HCT116 (cell line): ENCODE results near the gene KLF2. TPM values are rescaled to one million over a fixed set of nuclear protein-coding genes. Genes with fewer than 3 reads are reported as not detected.

Experiments
- ATAC-seq: fragments of 200-7000 bp; cut with Tn5 transposase; 2 replicates; pipeline ENCODE4 v1.9.1; 2020; ENCODE audit warnings: mild to moderate bottlenecking, moderate library complexity
- BruUV-seq: library from RNA; stranded (reverse); fragments of 400-500 nt; replicated peaks from 2 replicates; lab custom pipeline; 2021; lab: Mats Ljungman, UMichigan
- CTCF ChIA-PET: fragments of 300-600 bp; sonication (Branson Sonifier 250); formaldehyde crosslinking; loops from one replicate; lab custom pipeline; 2021; ENCODE audit warnings: antibody characterized with exemption; lab: Charles Lee
- POLR2A ChIA-PET: fragments of 300-600, 350-600 bp; sonication (Branson Sonifier 250); formaldehyde crosslinking; loops from one replicate; lab custom pipeline; 2021; ENCODE audit warnings: antibody characterized with exemption; lab: Charles Lee
- RAD21 ChIA-PET, 2 experiments: fragments of 300-600 bp; sonication (Branson Sonifier 250); formaldehyde crosslinking; loops; one replicate each; lab custom pipeline; 2023; ENCODE audit warnings: low total read pairs in 2 of 2; ENCODE audit not compliant: uncharacterized antibody in 2 of 2, unreplicated experiment in 2 of 2, low non-redundant PET in 1 of 2; lab: Charles Lee
- DNase-seq: peaks from one replicate; pipeline ENCODE4 v3.0.0-alpha.2; 2010; ENCODE audit warnings: low read depth, low spot score
- H2AFZ ChIP-seq: fragments of 200-600 bp; shearing (Covaris generic), sonication (generic); 2 replicates; pipeline ENCODE4 v1.6.1; 2017; ENCODE audit warnings: low read depth, mixed run types, mixed read lengths, antibody characterized with exemption, low read length; ENCODE audit not compliant: poor library complexity, severe bottlenecking
- H3K27ac ChIP-seq: 2 replicates; pipeline ENCODE4 v1.5.1; 2012; ENCODE audit warnings: low read depth, low read length
- H3K27me3 ChIP-seq: fragments of 200-600 bp; sonication (generic); 2 replicates; pipeline ENCODE4 v1.6.1; 2016; ENCODE audit warnings: mixed run types, low read length, mixed read lengths; ENCODE audit not compliant: insufficient read depth
- H3K36me3 ChIP-seq, 2 experiments: fragments of 200-500 bp in 1 of 2; fragments of 200-600 bp in 1 of 2; sonication (Bioruptor generic) in 1 of 2; sonication (generic) in 1 of 2; 2 replicates each; pipeline versions ENCODE4 v1.5.1 to v1.6.1; 2014 to 2016; ENCODE audit warnings: low read length in 2 of 2, inconsistent platforms in 1 of 2, mixed read lengths in 1 of 2, mixed run types in 1 of 2; ENCODE audit not compliant: insufficient read depth in 2 of 2, control insufficient read depth in 1 of 2
- H3K4me1 ChIP-seq, 2 experiments: fragments of 200-600 bp in 1 of 2; sonication (generic) in 1 of 2; 2 replicates each; pipeline versions ENCODE4 v1.5.1 to v1.6.1; 2012 to 2017; ENCODE audit warnings: low read length in 2 of 2, inconsistent platforms in 1 of 2, mild to moderate bottlenecking in 1 of 2, mixed read lengths in 1 of 2, mixed run types in 1 of 2, moderate library complexity in 1 of 2; ENCODE audit not compliant: insufficient read depth in 2 of 2, control insufficient read depth in 1 of 2
- H3K4me2 ChIP-seq: fragments of 200-600 bp; sonication (generic); 2 replicates; pipeline ENCODE4 v1.6.1; 2017; ENCODE audit warnings: mixed run types, low read length, mixed read lengths
- H3K4me3 ChIP-seq, 2 experiments: fragments of 200-600 bp in 1 of 2; sonication (generic) in 1 of 2; replicated peaks in 1 of 2; 2 replicates each; pipeline ENCODE4 v1.5.1; 2011 to 2016; ENCODE audit warnings: low read length in 2 of 2, control low read depth in 1 of 2, low read depth in 1 of 2, mild to moderate bottlenecking in 1 of 2, mixed read lengths in 1 of 2, mixed run types in 1 of 2
- H3K79me2 ChIP-seq: fragments of 200-600 bp; sonication (generic); 2 replicates; pipeline ENCODE4 v1.6.1; 2017; ENCODE audit warnings: mild to moderate bottlenecking, mixed run types, low read length, moderate library complexity, mixed read lengths; ENCODE audit not compliant: insufficient read depth
- H3K9ac ChIP-seq: fragments of 200-600 bp; sonication (generic); 2 replicates; pipeline ENCODE4 v1.6.1; 2016; ENCODE audit warnings: low read length, mixed read lengths
- H3K9me2 ChIP-seq: fragments of 200-600 bp; sonication (generic), shearing (Covaris generic); 2 replicates; pipeline ENCODE4 v1.6.1; 2017; ENCODE audit warnings: mixed run types, mild to moderate bottlenecking, moderate library complexity; ENCODE audit not compliant: insufficient read depth
- H3K9me3 ChIP-seq, 2 experiments: fragments of 200-500 bp in 1 of 2; fragments of 200-600 bp in 1 of 2; sonication (Bioruptor generic) in 1 of 2; sonication (generic) in 1 of 2; 2 replicates each; pipeline ENCODE4 v1.6.1; 2014 to 2017; ENCODE audit warnings: low read length in 2 of 2, mixed read lengths in 2 of 2, inconsistent platforms in 1 of 2, low read depth in 1 of 2, mild to moderate bottlenecking in 1 of 2, mixed run types in 1 of 2, moderate library complexity in 1 of 2; ENCODE audit not compliant: control insufficient read depth in 1 of 2, insufficient read depth in 1 of 2
- H4K20me1 ChIP-seq: fragments of 200-600 bp; sonication (generic), shearing (Covaris generic); 2 replicates; pipeline ENCODE4 v1.6.1; 2017; ENCODE audit warnings: mixed run types, mild to moderate bottlenecking, moderate library complexity; ENCODE audit not compliant: insufficient read depth
- ATF3 ChIP-seq: IDR thresholded peaks from 2 replicates; pipeline ENCODE4 v1.6.1; 2012
- CBX3 ChIP-seq: IDR thresholded peaks from 2 replicates; pipeline ENCODE4 v1.6.1; 2012; ENCODE audit warnings: low read depth
- CEBPB ChIP-seq: IDR thresholded peaks from 2 replicates; pipeline ENCODE4 v1.6.1; 2012; ENCODE audit warnings: low read depth
- CTCF ChIP-seq, 3 experiments: fragments of 200-600 bp in 1 of 3; sonication (generic) in 1 of 3; IDR thresholded peaks in 2 of 3; conservative IDR thresholded peaks in 1 of 3; 2 replicates each; pipeline ENCODE4 v1.5.1; 2012 to 2017; ENCODE audit warnings: low read depth in 2 of 3, low read length in 2 of 3, antibody characterized with exemption in 1 of 3, borderline replicate concordance in 1 of 3, control low read depth in 1 of 3, mild to moderate bottlenecking in 1 of 3, mixed read lengths in 1 of 3, mixed run types in 1 of 3, moderate library complexity in 1 of 3; ENCODE audit not compliant: insufficient read depth in 1 of 3
- EGR1 ChIP-seq: IDR thresholded peaks from 2 replicates; pipeline ENCODE4 v1.6.1; 2012; ENCODE audit warnings: low read depth
- ELF1 ChIP-seq: IDR thresholded peaks from 2 replicates; pipeline ENCODE4 v1.6.1; 2012; ENCODE audit warnings: low read depth, borderline replicate concordance
- EZH2phosphoT487 ChIP-seq: fragments of 200-600 bp; IDR thresholded peaks from 2 replicates; pipeline ENCODE4 v1.6.1; 2018; ENCODE audit warnings: antibody characterized with exemption, borderline replicate concordance
- FOSL1 ChIP-seq: IDR thresholded peaks from 2 replicates; pipeline ENCODE4 v1.6.1; 2012; ENCODE audit warnings: low read depth
- JUND ChIP-seq: IDR thresholded peaks from 2 replicates; pipeline ENCODE4 v1.6.1; 2012
- MAX ChIP-seq: IDR thresholded peaks from 2 replicates; pipeline ENCODE4 v1.6.1; 2012
- POLR2A ChIP-seq: IDR thresholded peaks from 2 replicates; pipeline ENCODE4 v1.7.0; 2011; ENCODE audit warnings: borderline replicate concordance; ENCODE audit not compliant: insufficient read depth, insufficient read length; ENCODE audit errors: extremely low read depth
- POLR2AphosphoS5 ChIP-seq: IDR thresholded peaks from 2 replicates; pipeline ENCODE4 v1.6.1; 2011; ENCODE audit warnings: mild to moderate bottlenecking, low read depth, low read length, moderate library complexity
- REST ChIP-seq: IDR thresholded peaks from 2 replicates; pipeline ENCODE4 v1.6.1; 2012; ENCODE audit warnings: low read depth
- SIN3A ChIP-seq: IDR thresholded peaks from 2 replicates; pipeline ENCODE4 v1.6.1; 2012; ENCODE audit warnings: low read depth
- SP1 ChIP-seq: IDR thresholded peaks from 2 replicates; pipeline ENCODE4 v1.6.1; 2012; ENCODE audit warnings: low read depth
- TCF7L2 ChIP-seq: IDR thresholded peaks from 2 replicates; pipeline ENCODE4 v1.7.0; 2011; ENCODE audit warnings: borderline replicate concordance, inconsistent platforms; ENCODE audit not compliant: insufficient read depth, insufficient read length; ENCODE audit errors: extremely low read depth
- YY1 ChIP-seq: IDR thresholded peaks from 2 replicates; pipeline ENCODE4 v1.6.1; 2011; ENCODE audit warnings: low read length, low read depth, moderate library complexity, mild to moderate bottlenecking; ENCODE audit not compliant: insufficient replicate concordance; ENCODE audit errors: extremely low read depth
- ZBTB33 ChIP-seq: IDR thresholded peaks from 2 replicates; pipeline ENCODE4 v1.6.1; 2011; ENCODE audit warnings: mild to moderate bottlenecking, low read length, moderate library complexity; ENCODE audit not compliant: insufficient replicate concordance; ENCODE audit errors: extremely low read depth
- ZFX ChIP-seq: fragments of 450-650 bp; IDR thresholded peaks from 2 replicates; pipeline ENCODE4 v1.6.1; 2017
- ZNF274 ChIP-seq: fragments of 200-500 bp; sonication (Bioruptor generic); IDR thresholded peaks from 2 replicates; pipeline ENCODE4 v1.6.1; 2014; ENCODE audit warnings: mild to moderate bottlenecking, low read depth, low read length, inconsistent platforms
- intact Hi-C: fragments of 100-400 bp; cut with micrococcal nuclease; formaldehyde crosslinking; loops from 2 replicates; pipeline ENCODE4 v1.10.0; 2022
- total RNA-seq: library from RNA; stranded (reverse); gene quantifications from one replicate; pipeline ENCODE4 v1.2.1, GENCODE V29; 2021; ENCODE audit not compliant: unreplicated experiment

The KLF2 gene
- total RNA-seq, 1 experiment from 2014 or later, result 39.4 TPM

GRCh38 chr19:16361926-16362325, 37.3 kb downstream of the KLF2 start:
- Histone ChIP-seq H4K20me1 (no peaks in the 10 kb centered on the region), H3K4me3 (no peak overlapping the region), H3K79me2 (no peaks in the 10 kb centered on the region), H3K9me3 (no peaks in the 10 kb centered on the region), H3K9me2 (no peaks in the 10 kb centered on the region), H3K4me2 (no peak overlapping the region), H3K27ac (no peak overlapping the region), H2AFZ (no peak overlapping the region), H3K27me3 (no peaks in the 10 kb centered on the region), H3K36me3 (no peaks in the 10 kb centered on the region; a peak in 1 of 4 replicates), H3K9ac (no peak overlapping the region), H3K4me1 (no peaks in the 10 kb centered on the region)
- ChIA-PET CTCF (no interaction called here), POLR2A (interaction anchor here (0.7 to 0.8 kb wide), 2 partner anchors 38 to 944 kb away, joined by 3 read pairs; partner anchors contain the start of genes KLF2 and MRPL34), RAD21 (no interaction called here)
- ATAC-seq (no peak), DNase-seq (no peak)
- no TSS peak for BruUV-seq
- TF ChIP-seq CTCF (IDR thresholded peaks at IDR 0.05 in 2 of 3, conservative IDR thresholded peaks at IDR 0.05 in 1 of 3; ENCODE audit: borderline replicate concordance in 1 of 3, insufficient read depth in 1 of 3, low read depth in 2 of 3, low read length in 2 of 3), result no peak
- no peak for TF ChIP-seq SP1
- no peak for TF ChIP-seq ATF3
- no peak for TF ChIP-seq POLR2A
- no peak for TF ChIP-seq EZH2phosphoT487
- TF ChIP-seq FOSL1, result no peak
- no peak for TF ChIP-seq REST
- TF ChIP-seq CEBPB, result no peak
- no peak for TF ChIP-seq TCF7L2
- TF ChIP-seq ELF1, result no peak
- TF ChIP-seq YY1, result no peak
- TF ChIP-seq ZFX, result no peak
- TF ChIP-seq EGR1, result no peak
- TF ChIP-seq CBX3, result no peak
- no peak for TF ChIP-seq ZBTB33
- no peak for TF ChIP-seq JUND
- no peak for TF ChIP-seq POLR2AphosphoS5
- TF ChIP-seq SIN3A, result no peak
- no peak for TF ChIP-seq MAX
- no peak for TF ChIP-seq ZNF274
- intact Hi-C loops, result no loop called here
